Measurements from ENCODE around the gene HOXA6.

HOXA6 gene

DNA sequence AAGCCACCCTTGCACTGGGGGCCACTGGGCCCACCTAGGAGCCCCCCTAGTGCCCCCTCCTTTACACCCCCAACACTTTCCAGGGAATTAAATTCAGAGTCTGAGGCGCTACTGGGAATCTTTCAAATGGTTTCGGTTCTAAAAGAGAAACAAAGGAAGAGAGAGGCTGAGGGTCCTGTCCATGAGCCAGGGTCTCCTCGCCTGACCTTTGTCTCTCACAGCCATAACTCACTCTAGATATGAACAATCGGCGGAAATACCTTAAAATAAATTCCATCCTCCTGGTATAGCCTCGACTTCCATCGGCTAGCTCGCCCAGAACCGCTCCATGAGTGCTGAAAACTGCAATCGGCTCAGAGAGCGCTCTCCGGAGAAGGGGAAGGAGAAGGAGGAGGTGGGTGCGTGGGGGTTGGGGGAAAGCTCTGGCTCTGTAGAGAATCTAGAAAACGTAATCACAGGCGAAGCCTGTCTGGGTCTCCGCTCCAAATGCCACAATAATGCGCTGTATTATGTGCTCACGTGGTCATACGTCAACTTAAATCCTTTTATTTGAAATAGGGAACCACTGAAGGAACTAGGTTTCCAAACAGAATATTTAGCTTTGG lies 29.6 kb downstream of the HOXA6 start:
- no peak for DNase-seq

GRCh38 chr7:27116962-27117886 lies 30.4 kb downstream of the HOXA6 start:
- DNase-seq, result no peak

DNA sequence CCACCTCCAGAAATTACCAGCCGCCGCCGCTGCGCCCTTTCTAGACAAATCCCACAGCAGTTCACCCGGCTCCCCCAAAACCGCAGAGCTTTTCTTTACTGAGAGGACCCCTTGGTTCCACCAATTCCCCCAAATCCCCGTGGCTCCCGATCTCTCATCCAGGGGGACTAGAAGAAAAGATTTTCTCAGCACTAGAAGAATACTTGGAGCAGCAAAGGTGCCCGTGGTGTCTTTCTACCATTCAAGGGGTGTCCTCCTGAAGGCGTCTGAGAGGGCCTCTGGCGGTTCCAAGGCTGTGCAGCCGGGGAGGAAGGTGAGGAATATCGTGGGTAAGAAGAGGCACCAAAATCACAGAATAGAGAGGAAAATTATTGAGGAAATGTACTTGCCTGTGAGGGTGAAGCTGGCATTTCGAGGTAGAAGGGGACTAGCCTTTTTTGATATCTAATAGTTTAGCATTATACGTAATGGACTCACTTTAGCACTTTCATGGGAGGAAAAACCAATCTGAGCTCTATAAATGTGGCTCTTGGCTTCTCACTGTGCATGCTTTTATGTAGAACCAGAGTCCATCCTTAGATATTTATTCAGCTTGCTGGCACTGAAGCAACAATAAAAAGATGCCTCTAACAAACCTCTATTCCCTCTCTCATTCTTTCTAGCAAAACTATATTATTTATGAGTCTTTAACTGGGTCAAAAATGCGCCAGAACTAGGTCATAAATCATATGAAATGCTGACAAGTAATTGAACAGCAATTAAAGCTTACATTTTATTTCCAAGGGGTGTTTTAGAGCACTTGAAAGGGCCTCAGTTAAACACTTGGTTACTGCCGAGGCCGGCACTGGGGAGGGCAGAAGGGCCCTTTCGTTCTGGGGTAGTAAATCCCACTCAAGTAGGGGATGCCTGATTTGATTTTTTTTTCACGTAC lies 31.3 kb downstream of the HOXA6 start:
- DNase-seq, result no peak

DNA sequence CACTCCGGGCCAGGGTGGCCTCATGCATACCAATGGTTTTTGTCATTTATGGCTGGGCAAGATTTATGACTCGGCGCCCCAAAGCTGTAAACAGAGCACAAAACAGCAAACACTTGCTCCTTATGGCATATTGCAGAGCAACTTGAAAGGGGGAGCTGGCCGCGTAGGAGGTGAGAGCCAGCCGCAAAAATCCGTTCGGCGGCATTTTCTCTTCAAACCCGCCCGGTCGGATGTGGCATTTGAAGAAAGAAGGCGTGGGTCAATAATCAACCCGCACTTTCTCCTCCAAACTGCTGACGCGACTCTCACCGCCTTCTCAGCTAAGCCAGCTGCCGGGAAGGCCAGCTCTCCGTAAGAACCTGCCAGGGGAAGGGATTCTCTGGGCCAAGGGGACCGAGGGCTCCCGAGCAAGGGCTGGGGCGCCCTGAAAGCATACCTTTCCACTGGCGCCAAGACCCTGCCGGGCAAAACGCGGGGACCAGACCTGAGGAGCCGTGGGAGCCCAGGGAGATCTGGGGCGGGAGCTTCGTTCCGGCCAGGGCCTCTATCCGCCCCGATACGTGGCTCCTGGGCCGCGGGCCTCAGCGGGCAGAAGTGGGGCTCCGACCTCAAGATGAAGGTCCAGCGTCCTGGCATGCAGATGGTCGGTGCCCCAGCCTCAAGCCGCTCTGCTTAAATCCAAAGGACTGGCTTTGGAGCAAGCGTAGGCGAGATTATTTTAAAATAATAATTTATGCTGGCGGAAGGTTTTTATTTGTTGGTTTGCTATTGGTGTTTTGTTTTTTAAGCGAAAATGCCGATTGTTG lies 32.1 kb downstream of the HOXA6 start:
- DNase-seq, result no peak

DNA sequence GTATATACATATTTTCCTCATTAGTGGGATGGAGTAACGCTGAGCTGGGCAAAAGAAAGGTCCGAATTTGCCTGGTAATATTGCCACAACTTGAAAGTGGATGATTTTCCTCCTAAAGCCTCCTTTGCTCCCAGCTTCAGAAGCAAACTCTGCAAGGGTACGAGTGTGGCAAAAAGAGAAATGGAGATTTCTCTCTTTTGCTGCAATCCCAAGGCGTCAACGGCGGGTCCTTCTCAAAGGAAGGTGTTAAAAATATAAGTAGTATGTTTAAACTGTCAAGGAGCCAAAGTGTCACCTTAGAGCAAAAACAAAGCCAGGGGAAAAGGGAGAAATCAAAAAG lies 32.7 kb downstream of the HOXA6 start:
- DNase-seq, result no peak

GRCh38 chr7:27113991-27114769 lies 33.4 kb downstream of the HOXA6 start:
- no peak for DNase-seq

GRCh38 chr7:27112955-27113949 lies 34.3 kb downstream of the HOXA6 start:
- DNase-seq, result no peak

GRCh38 chr7:27112361-27112760 lies 35.2 kb downstream of the HOXA6 start:
- no peak for DNase-seq

DNA sequence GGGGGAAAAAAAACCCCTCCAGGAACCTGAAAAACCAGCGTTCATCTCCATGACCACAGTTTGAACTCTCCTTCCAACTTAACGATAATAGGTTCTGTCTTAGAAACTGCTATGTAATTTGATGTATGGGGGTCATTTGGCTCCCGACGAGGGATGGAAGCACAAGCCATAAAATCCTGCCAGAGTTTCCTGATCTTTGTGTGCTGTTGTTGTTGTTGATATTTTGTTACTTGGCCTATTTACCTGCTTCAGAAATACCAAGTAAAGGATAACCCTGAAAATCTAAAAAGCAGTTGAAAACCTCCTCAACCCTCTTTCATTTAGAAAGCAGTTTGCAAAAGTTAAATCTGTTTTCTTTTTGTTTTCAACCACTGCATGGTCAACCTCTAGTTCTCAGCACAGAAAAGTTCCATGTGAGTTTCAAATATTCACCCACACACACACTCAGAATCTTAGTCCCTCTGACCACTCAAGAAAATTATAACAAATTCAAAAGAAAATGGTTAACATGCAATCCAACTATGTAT lies 35.8 kb downstream of the HOXA6 start:
- DNase-seq, result no peak

DNA sequence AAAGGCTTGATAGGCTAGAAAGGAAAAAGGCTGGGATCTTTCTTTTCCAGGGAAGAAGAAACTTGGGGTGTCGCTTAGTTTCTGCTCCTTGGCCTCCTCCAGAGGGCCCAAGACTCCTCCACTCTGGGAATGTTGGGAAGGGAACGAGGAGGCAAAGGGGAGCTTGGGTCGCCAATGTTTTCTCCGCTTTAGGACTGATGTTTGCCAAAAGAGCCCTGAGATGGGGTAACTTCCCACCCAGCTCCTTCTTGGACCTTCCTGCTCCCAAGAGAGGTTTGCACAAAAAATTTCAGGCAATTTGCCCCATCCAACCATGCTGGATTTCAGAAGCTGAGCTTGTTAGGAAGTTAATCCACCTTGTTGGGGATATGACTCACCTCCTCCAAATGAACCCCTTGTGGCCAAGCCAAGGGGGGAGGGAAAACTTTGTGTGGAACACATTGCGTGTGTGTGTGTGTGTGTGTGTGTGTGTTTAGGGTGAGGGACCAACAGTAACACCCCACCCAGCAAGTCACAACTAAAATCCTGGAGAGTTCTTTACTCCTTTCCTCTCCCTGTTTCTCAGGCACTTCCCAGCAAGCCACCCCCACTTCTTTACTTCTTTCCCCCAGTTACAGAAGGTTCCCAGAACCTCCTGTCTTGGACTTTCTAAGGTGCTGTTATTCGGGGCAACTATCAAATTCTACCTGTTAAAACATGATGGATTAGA lies 36.4 kb downstream of the HOXA6 start:
- no peak for DNase-seq

- no peak for DNase-seq
Observed at GRCh38 chr7:27110186-27111031, 37.2 kb downstream of the HOXA6 start.

DNA sequence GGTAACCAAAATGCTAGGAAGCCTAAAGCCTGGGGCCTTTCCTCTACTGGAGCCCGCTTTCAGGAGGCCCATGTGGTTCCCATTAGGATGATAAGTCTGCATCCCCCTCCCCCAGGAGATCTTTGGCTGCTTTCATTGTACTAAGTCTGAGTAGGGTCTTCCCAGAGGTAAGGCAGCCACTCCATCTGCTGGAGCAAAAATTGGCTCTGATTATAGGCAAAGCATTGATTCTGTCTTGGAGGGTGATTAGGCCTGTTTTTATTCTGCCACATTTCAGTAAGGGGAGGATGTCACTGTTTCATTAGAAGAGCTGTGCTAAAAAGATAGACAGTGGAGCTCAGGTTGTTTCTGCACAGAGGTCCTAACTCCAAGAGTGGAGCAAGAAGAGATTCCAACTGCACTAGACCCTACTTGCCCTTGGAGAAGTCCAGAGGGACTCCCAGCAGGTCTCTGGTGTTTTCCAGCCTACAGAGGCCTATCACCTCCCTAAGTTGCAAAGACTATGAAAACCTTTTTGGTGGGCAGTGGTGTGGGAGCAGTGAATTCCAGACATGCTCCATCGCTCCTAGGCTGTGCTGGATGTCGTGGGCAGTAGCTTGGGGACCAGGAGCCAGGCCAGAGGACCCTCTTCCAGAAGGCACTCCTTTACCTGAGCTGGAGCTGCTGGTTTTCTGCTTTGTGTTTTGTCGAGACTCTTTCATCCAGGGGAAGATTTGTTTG lies 37.9 kb downstream of the HOXA6 start:
- DNase-seq, result no peak

DNA sequence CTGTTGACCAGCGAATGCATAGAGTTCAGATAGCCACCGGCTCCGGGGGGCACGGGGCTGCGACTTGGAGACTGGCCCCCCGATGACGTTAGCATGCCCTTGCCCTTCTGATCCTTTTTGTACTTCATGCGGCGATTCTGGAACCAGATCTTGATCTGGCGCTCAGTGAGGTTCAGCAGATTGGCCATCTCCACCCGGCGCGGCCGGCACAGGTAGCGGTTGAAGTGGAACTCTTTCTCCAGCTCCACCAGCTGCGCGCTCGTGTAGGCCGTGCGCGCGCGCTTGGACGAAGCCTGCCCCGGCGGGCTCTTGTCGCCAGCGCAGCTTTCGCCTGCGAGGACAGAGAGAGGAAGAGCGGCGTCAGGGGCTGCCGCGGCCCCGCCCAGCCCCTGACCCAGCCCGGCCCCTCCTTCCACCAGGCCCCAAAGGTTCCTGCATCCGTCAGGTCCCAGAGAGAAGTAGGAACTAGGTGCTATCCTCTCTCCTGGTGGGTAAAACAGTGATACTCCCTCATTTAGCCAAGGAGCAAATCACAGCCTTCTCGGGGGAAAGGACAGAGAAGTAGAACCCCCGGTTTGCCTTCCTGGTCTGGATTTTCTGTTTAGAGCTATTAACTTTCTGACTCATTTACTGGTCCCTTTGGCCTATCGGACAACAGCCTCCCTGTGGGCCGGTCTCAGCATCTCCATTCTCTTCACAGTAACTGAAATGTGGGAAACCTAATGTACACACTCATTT lies 39.0 kb downstream of the HOXA6 start:
- no peak for DNase-seq

- no peak for DNase-seq
Observed at GRCh38 chr7:27107391-27108381, 39.9 kb downstream of the HOXA6 start.

DNA sequence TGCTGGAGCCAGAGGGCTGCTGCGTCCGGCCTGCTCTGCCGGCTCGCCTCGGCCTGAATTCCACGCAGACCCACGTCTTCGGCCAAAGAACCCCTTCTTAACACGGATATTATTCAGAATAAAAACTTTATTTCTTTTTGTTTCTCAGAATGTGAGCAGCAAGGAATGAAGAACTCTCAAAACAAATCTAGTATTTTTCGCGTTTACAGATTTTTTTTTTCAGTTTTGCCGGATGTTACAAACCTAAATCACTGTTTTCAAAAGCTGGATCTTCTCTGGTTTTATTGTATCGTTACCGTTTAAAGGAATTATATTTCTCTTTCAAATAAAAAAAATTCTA lies 40.7 kb downstream of the HOXA6 start:
- DNase-seq, result no peak
